H9 (cell line): ENCODE data around the gene IQCC. TPM values are rescaled to one million over a fixed set of nuclear protein-coding genes. Genes with fewer than 3 reads are reported as not detected.

Experiments
- DNase-seq: peaks from one replicate; pipeline ENCODE4 v3.0.0-alpha.2; 2017
- H2AFZ ChIP-seq: one replicate; pipeline ENCODE4 v1.6.1; 2013; ENCODE audit warnings: mild to moderate bottlenecking, low read length, control low read depth, moderate library complexity
- H2AK5ac ChIP-seq: 2 replicates; pipeline ENCODE4 v1.6.1; 2013; ENCODE audit warnings: low read length, control low read depth, mixed read lengths; ENCODE audit not compliant: insufficient read length
- H2BK120ac ChIP-seq: one replicate; pipeline ENCODE4 v1.6.1; 2013; ENCODE audit warnings: low read depth, mild to moderate bottlenecking, low read length, control low read depth, inconsistent platforms; ENCODE audit not compliant: poor library complexity, severe bottlenecking
- H2BK12ac ChIP-seq: 2 replicates; pipeline ENCODE4 v1.6.1; 2013; ENCODE audit warnings: low read length, control low read depth, mixed read lengths, low read depth; ENCODE audit not compliant: insufficient read length
- H2BK15ac ChIP-seq: 2 replicates; pipeline ENCODE4 v1.6.1; 2013; ENCODE audit warnings: low read depth, low read length, control low read depth
- H2BK20ac ChIP-seq: one replicate; pipeline ENCODE4 v1.6.1; 2013; ENCODE audit warnings: low read depth, mild to moderate bottlenecking, low read length, control low read depth, inconsistent platforms; ENCODE audit not compliant: poor library complexity, severe bottlenecking
- H2BK5ac ChIP-seq: 2 replicates; pipeline ENCODE4 v1.6.1; 2013; ENCODE audit warnings: low read length, control low read depth, mixed read lengths; ENCODE audit not compliant: insufficient read length
- H3K14ac ChIP-seq: 2 replicates; pipeline ENCODE4 v1.6.1; 2013; ENCODE audit warnings: low read length, control low read depth; ENCODE audit not compliant: insufficient read depth
- H3K18ac ChIP-seq: 2 replicates; pipeline ENCODE4 v1.6.1; 2013; ENCODE audit warnings: low read depth, mild to moderate bottlenecking, mixed read lengths, low read length, control low read depth; ENCODE audit not compliant: insufficient read length
- H3K23ac ChIP-seq: 2 replicates; pipeline ENCODE4 v1.6.1; 2013; ENCODE audit warnings: low read length, control low read depth, mixed read lengths, low read depth; ENCODE audit not compliant: insufficient read length
- H3K23me2 ChIP-seq: 2 replicates; pipeline ENCODE4 v1.6.1; 2013; ENCODE audit warnings: low read depth, mild to moderate bottlenecking, mixed read lengths, low read length, control low read depth; ENCODE audit not compliant: insufficient read length, poor library complexity, severe bottlenecking
- H3K27ac ChIP-seq: 2 replicates; pipeline ENCODE4 v1.5.1; 2013; ENCODE audit warnings: low read length, control low read depth, mixed read lengths, low read depth; ENCODE audit not compliant: insufficient read length
- H3K27me3 ChIP-seq: 2 replicates; pipeline ENCODE4 v1.6.1; 2013; ENCODE audit warnings: low read length, control low read depth, inconsistent platforms; ENCODE audit not compliant: insufficient read depth
- H3K4ac ChIP-seq: 2 replicates; pipeline ENCODE4 v1.6.1; 2013; ENCODE audit warnings: low read depth, mild to moderate bottlenecking, control low read depth, inconsistent platforms, low read length, moderate library complexity
- H3K4me1 ChIP-seq: 2 replicates; pipeline ENCODE4 v1.6.1; 2013; ENCODE audit warnings: low read length, control low read depth, inconsistent platforms; ENCODE audit not compliant: insufficient read depth
- H3K4me2 ChIP-seq: 2 replicates; pipeline ENCODE4 v1.6.1; 2013; ENCODE audit warnings: low read length, control low read depth, mixed read lengths; ENCODE audit not compliant: insufficient read length, insufficient read depth
- H3K56ac ChIP-seq: 2 replicates; pipeline ENCODE4 v1.6.1; 2013; ENCODE audit warnings: low read depth, mild to moderate bottlenecking, mixed read lengths, low read length, control low read depth; ENCODE audit not compliant: insufficient read length
- H3K79me1 ChIP-seq: 2 replicates; pipeline ENCODE4 v1.6.1; 2013; ENCODE audit warnings: low read depth, mild to moderate bottlenecking, moderate library complexity, low read length, control low read depth, inconsistent platforms; ENCODE audit not compliant: insufficient read depth, poor library complexity, severe bottlenecking
- H3K79me2 ChIP-seq: 2 replicates; pipeline ENCODE4 v1.6.1; 2013; ENCODE audit warnings: low read length, control low read depth, inconsistent platforms; ENCODE audit not compliant: insufficient read depth
- H3K9ac ChIP-seq: 2 replicates; pipeline ENCODE4 v1.6.1; 2013; ENCODE audit warnings: low read length, control low read depth, mixed read lengths; ENCODE audit not compliant: insufficient read length; ENCODE audit errors: extremely low read depth
- H3K9me3 ChIP-seq: one replicate; pipeline ENCODE4 v1.6.1; 2013; ENCODE audit warnings: low read depth, low read length, inconsistent platforms; ENCODE audit not compliant: control insufficient read depth
- H3T11ph ChIP-seq: one replicate; pipeline ENCODE4 v1.6.1; 2013; ENCODE audit warnings: mild to moderate bottlenecking, low read length, control low read depth, inconsistent platforms
- H4K20me1 ChIP-seq: one replicate; pipeline ENCODE4 v1.6.1; 2013; ENCODE audit not compliant: control insufficient read depth, insufficient read length, insufficient read depth
- H4K5ac ChIP-seq: 2 replicates; pipeline ENCODE4 v1.6.1; 2013; ENCODE audit warnings: low read depth, mild to moderate bottlenecking, mixed read lengths, low read length, control low read depth; ENCODE audit not compliant: insufficient read length
- H4K8ac ChIP-seq: replicated peaks from 2 replicates; pipeline ENCODE4 v1.6.1; 2013; ENCODE audit warnings: low read length, control low read depth, mixed read lengths, low read depth; ENCODE audit not compliant: insufficient read length
- H4K91ac ChIP-seq: 2 replicates; pipeline ENCODE4 v1.6.1; 2013; ENCODE audit warnings: low read depth, mild to moderate bottlenecking, moderate library complexity, mixed read lengths, low read length, control low read depth; ENCODE audit not compliant: insufficient read length
- H3K27ac Mint-ChIP-seq, 3 experiments: 2 replicates in 2 of 3; 3 replicates in 1 of 3; pipeline ENCODE4 v1.8.0; 2020 to 2021; ENCODE audit warnings: mixed read lengths in 3 of 3, mild to moderate bottlenecking in 1 of 3, moderate library complexity in 1 of 3
- H3K27me3 Mint-ChIP-seq: 2 replicates; pipeline ENCODE4 v1.8.0; 2021; ENCODE audit warnings: low read depth, mild to moderate bottlenecking, moderate library complexity, mixed read lengths
- H3K36me3 Mint-ChIP-seq, 3 experiments: 2 replicates in 2 of 3; 3 replicates in 1 of 3; pipeline ENCODE4 v1.8.0; 2020 to 2021; ENCODE audit warnings: low read depth in 3 of 3, mixed read lengths in 3 of 3; ENCODE audit not compliant: insufficient read depth in 1 of 3
- H3K4me1 Mint-ChIP-seq, 2 experiments: 2 replicates each; pipeline ENCODE4 v1.8.0; 2020; ENCODE audit warnings: mixed read lengths in 2 of 2
- H3K4me3 Mint-ChIP-seq, 2 experiments: 2 replicates in 1 of 2; 3 replicates in 1 of 2; pipeline ENCODE4 v1.8.0; 2020 to 2021; ENCODE audit warnings: mild to moderate bottlenecking in 2 of 2, mixed read lengths in 2 of 2, moderate library complexity in 1 of 2
- H3K9me3 Mint-ChIP-seq, 2 experiments: 2 replicates in 1 of 2; 3 replicates in 1 of 2; pipeline ENCODE4 v1.8.0; 2020; ENCODE audit warnings: mild to moderate bottlenecking in 2 of 2, mixed read lengths in 2 of 2, moderate library complexity in 1 of 2
- WGBS: extraction: QIAGEN DNeasy Blood & Tissue Kit; methylation state at CpG from one replicate; pipeline ENCODE4 v1.1.7; 2013; ENCODE audit warnings: missing lambda C conversion rate, low lambda C conversion rate, mixed read lengths; ENCODE audit not compliant: insufficient read length; ENCODE audit errors: extremely low coverage; 5-methylcytosine and 5-hydroxymethylcytosine counted together
- total RNA-seq: library from RNA; stranded (reverse); gene quantifications from 2 replicates; pipeline ENCODE4 v1.2.1, GENCODE V29; 2021
- TF ChIP-seq, protein P1 (sequence below): fragments of 200-600 bp; sonication (generic); conservative IDR thresholded peaks from 3 replicates; pipeline ENCODE4 v1.8.0; 2021; ENCODE audit warnings: antibody characterized with exemption, mild to moderate bottlenecking

IQCC gene
- total RNA-seq, 1 experiment from 2014 or later, result 5.3 TPM

DNA sequence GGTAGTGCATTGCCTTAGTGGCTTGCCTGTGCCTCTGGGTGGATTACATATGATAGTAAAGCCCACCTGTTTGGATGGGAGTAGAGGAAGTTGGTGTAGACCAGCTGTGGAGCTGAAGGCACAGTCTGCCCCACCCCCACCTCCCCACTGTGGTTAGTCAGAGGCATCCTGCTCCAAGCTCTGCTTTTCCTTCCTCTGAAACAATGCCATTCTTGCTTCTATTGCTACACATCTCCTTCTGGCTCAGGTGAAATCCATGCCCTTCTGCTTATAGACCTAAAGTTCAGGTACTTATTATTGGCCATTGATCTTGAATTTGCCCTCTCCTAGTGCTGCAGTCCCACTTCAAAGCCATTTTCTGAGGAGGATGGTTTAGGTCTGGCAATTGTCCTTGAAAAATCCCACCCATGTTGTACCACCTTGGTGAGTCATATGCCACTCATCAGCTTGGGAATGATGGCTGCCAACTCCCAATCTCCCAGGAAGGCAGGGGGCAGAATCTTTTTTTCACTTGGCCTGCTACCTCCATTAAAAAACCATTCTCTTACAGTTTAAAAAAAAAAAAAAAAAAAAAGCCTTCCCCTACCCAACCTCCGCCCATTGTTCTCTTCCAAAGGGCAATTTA, 32.7 kb upstream of the IQCC start:
- no peaks in the 10 kb centered on the region for H3K9me3 Mint-ChIP-seq
- Histone ChIP-seq H2BK12ac (no peak overlapping the region), H2BK120ac (no peak overlapping the region), H3K14ac (no peak overlapping the region), H3K27ac (no peak overlapping the region), H2BK20ac (no peak overlapping the region), H3K79me1 (no peaks in the 10 kb centered on the region), H3T11ph (no peak overlapping the region), H3K4me2 (no peak overlapping the region), H4K91ac (no peak overlapping the region), H3K9me3 (no peaks in the 10 kb centered on the region), H3K4me1 (no peaks in the 10 kb centered on the region), H2BK15ac (no peak overlapping the region), H3K9ac (no peak overlapping the region), H3K4ac (no peak overlapping the region), H4K5ac (no peak overlapping the region), H3K23me2 (no peaks in the 10 kb centered on the region), H2AK5ac (no peak overlapping the region), H4K8ac (no peak overlapping the region), H2BK5ac (no peak overlapping the region), H3K56ac (no peak overlapping the region), H3K27me3 (no peaks in the 10 kb centered on the region), H2AFZ (no peak overlapping the region), H4K20me1 (no peaks in the 10 kb centered on the region), H3K23ac (no peak overlapping the region), H3K18ac (no peak overlapping the region), H3K79me2 (no peaks in the 10 kb centered on the region)
- no peak overlapping the region; a peak in 1 of 5 replicates for H3K4me3 Mint-ChIP-seq
- TF ChIP-seq, protein P1, sequence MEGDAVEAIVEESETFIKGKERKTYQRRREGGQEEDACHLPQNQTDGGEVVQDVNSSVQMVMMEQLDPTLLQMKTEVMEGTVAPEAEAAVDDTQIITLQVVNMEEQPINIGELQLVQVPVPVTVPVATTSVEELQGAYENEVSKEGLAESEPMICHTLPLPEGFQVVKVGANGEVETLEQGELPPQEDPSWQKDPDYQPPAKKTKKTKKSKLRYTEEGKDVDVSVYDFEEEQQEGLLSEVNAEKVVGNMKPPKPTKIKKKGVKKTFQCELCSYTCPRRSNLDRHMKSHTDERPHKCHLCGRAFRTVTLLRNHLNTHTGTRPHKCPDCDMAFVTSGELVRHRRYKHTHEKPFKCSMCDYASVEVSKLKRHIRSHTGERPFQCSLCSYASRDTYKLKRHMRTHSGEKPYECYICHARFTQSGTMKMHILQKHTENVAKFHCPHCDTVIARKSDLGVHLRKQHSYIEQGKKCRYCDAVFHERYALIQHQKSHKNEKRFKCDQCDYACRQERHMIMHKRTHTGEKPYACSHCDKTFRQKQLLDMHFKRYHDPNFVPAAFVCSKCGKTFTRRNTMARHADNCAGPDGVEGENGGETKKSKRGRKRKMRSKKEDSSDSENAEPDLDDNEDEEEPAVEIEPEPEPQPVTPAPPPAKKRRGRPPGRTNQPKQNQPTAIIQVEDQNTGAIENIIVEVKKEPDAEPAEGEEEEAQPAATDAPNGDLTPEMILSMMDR, result no peak
- no peaks in the 10 kb centered on the region for H3K27me3 Mint-ChIP-seq
- peaks cover under 1 to 1% of the 10 kb centered on the region in 2 experiments for H3K4me1 Mint-ChIP-seq
- peaks cover 28 to 71% (median 54%) of the 10 kb centered on the region in 3 experiments; a peak in 6 of 7 replicates for H3K36me3 Mint-ChIP-seq
- no CpG with 5 or more reads among the region's 1 CpG for WGBS
- peak overlapping the region in 2 of 3 experiments; percentile 12 to 52; a peak in 2 of 7 replicates for H3K27ac Mint-ChIP-seq
- DNase-seq, result no peak
